Body of pancreas (tissue), 4 donors: ENCODE measurements around the gene PLD6. TPM values are rescaled to one million over a fixed set of nuclear protein-coding genes. Genes with fewer than 3 reads are reported as not detected.

ENCODE experiments used
- ATAC-seq: fragments of 150-250 bp; one replicate; pipeline ENCODE4 v1.9.1; 2016
- DNase-seq, 4 donors: peaks; one replicate each; pipeline ENCODE4 v3.0.0-alpha.2; 2019
- H3K27ac ChIP-seq, 4 donors: fragments of 200-600 bp; sonication (generic); 1 replicate in 3 of 4; 2 replicates in 1 of 4; pipeline versions ENCODE4 v1.5.1 to v1.6.1; 2016 to 2019; ENCODE audit warnings: mild to moderate bottlenecking in 1 of 4, mixed read lengths in 1 of 4, moderate library complexity in 1 of 4
- H3K27me3 ChIP-seq, 2 donors: fragments of 200-600 bp; sonication (generic); one replicate each; pipeline ENCODE4 v1.6.0; 2016; ENCODE audit warnings: mild to moderate bottlenecking in 1 of 2
- H3K36me3 ChIP-seq, 2 donors: fragments of 200-600 bp; sonication (generic); replicated peaks in 1 of 2; 2 replicates each; pipeline ENCODE4 v1.5.1; 2016; ENCODE audit warnings: low read depth in 2 of 2; ENCODE audit not compliant: insufficient read depth in 1 of 2
- H3K4me1 ChIP-seq: fragments of 200-600 bp; sonication (generic); one replicate; pipeline ENCODE4 v1.6.0; 2016
- H3K4me3 ChIP-seq, 2 donors: fragments of 200-600 bp; sonication (generic); 1 replicate in 1 of 2; 2 replicates in 1 of 2; pipeline ENCODE4 v1.5.1; 2016 to 2019
- H3K9me3 ChIP-seq, 3 donors: fragments of 200-600 bp; sonication (generic); 1 replicate in 2 of 3; 2 replicates in 1 of 3; pipeline ENCODE4 v1.5.1; 2016
- CTCF ChIP-seq, 7 experiments: fragments of 450-650 bp in 4 of 7; fragments of 200-600 bp in 3 of 7; sonication (generic) in 3 of 7; IDR thresholded peaks; one replicate each; pipeline ENCODE4 v1.5.1; 2016 to 2019; ENCODE audit warnings: antibody characterized with exemption in 7 of 7
- POLR2A ChIP-seq, 3 donors: fragments of 450-650 bp; IDR thresholded peaks; one replicate each; pipeline ENCODE4 v1.6.1; 2016; ENCODE audit warnings: antibody characterized with exemption in 3 of 3, mild to moderate bottlenecking in 2 of 3
- WGBS, 2 donors: methylation state at CpG; one replicate each; pipeline ENCODE4 v1.1.5; 2017; 5-methylcytosine and 5-hydroxymethylcytosine counted together
- intact Hi-C: fragments of 100-400 bp; cut with DNase I; formaldehyde crosslinking; loops from one replicate; pipeline ENCODE4 v1.15.1; 2023
- total RNA-seq, 2 donors: library from RNA; depleted of rRNA; stranded (reverse); fragments of >200 nt; gene quantifications; one replicate each; pipeline ENCODE4 v1.1.0, GENCODE V29; 2016

PLD6 gene
- total RNA-seq, 2 donors from 2014 or later, result 3.6 to 6.6 TPM

GRCh38 chr17:17156511-17156910, 49.6 kb downstream of the PLD6 start:
- no peaks in the 10 kb centered on the region for H3K27me3 ChIP-seq
- ATAC-seq (no peak), DNase-seq (no peak)
- H3K36me3 ChIP-seq, result peaks cover 0 to 48% of the 10 kb centered on the region in 2 donors
- intact Hi-C loops, result no loop called here
- no peak for TF ChIP-seq POLR2A (IDR thresholded peaks at IDR 0.05)
- no peak for TF ChIP-seq CTCF (IDR thresholded peaks at IDR 0.05)
- 77 to 84% methylated on average over 10 of the region's 10 CpGs for WGBS, 2 donors
- H3K4me1 ChIP-seq, result no peaks in the 10 kb centered on the region
- no peaks in the 10 kb centered on the region for H3K9me3 ChIP-seq
- no peak overlapping the region for H3K4me3 ChIP-seq
- H3K27ac ChIP-seq, result no peak overlapping the region

- no peak for ATAC-seq
- intact Hi-C loops, result no loop called here
- 91 to 100% methylated on average over 1 to 4 of the region's 4 CpGs for WGBS, 2 donors
- DNase-seq, result no peak
- no peaks in the 10 kb centered on the region for H3K9me3 ChIP-seq
- H3K27ac ChIP-seq, result no peak overlapping the region
- H3K4me3 ChIP-seq, result no peak overlapping the region
- H3K36me3 ChIP-seq, result peaks cover 0 to 44% of the 10 kb centered on the region in 2 donors
- no peaks in the 10 kb centered on the region for H3K4me1 ChIP-seq
- no peak for TF ChIP-seq POLR2A (IDR thresholded peaks at IDR 0.05)
- no peak for TF ChIP-seq CTCF (IDR thresholded peaks at IDR 0.05)
- H3K27me3 ChIP-seq, result no peaks in the 10 kb centered on the region
Measured at GRCh38 chr17:17156107-17156506, 50.0 kb downstream of the PLD6 start.

- 81 to 88% methylated on average over 3 of the region's 3 CpGs for WGBS, 2 donors
- Histone ChIP-seq H3K36me3 (peaks cover 0 to 41% of the 10 kb centered on the region in 2 donors), H3K4me3 (no peak overlapping the region), H3K9me3 (no peaks in the 10 kb centered on the region), H3K27me3 (no peaks in the 10 kb centered on the region), H3K27ac (no peak overlapping the region), H3K4me1 (no peaks in the 10 kb centered on the region)
- DNase-seq (no peak), ATAC-seq (no peak)
- intact Hi-C loops, result no loop called here
- TF ChIP-seq CTCF (IDR thresholded peaks at IDR 0.05) (no peak), POLR2A (IDR thresholded peaks at IDR 0.05) (no peak)
Measured at GRCh38 chr17:17155568-17155967, 50.6 kb downstream of the PLD6 start.

- intact Hi-C loops, result no loop called here
- Histone ChIP-seq H3K4me1 (no peaks in the 10 kb centered on the region), H3K4me3 (no peak overlapping the region), H3K9me3 (no peaks in the 10 kb centered on the region), H3K27ac (no peak overlapping the region), H3K36me3 (peaks cover 0 to 35% of the 10 kb centered on the region in 2 donors), H3K27me3 (no peaks in the 10 kb centered on the region)
- ATAC-seq, result no peak
- DNase-seq, result no peak
- WGBS, 2 donors, result 86 to 96% methylated on average over 8 of the region's 8 CpGs
- TF ChIP-seq POLR2A (IDR thresholded peaks at IDR 0.05), result no peak
- no peak for TF ChIP-seq CTCF (IDR thresholded peaks at IDR 0.05)
Measured at GRCh38 chr17:17154981-17155380, 51.2 kb downstream of the PLD6 start.

GRCh38 chr17:17154556-17154955, 51.6 kb downstream of the PLD6 start:
- Histone ChIP-seq H3K9me3 (no peaks in the 10 kb centered on the region), H3K4me3 (no peak overlapping the region), H3K4me1 (no peaks in the 10 kb centered on the region), H3K27ac (no peak overlapping the region), H3K27me3 (no peaks in the 10 kb centered on the region), H3K36me3 (peaks cover 0 to 35% of the 10 kb centered on the region in 2 donors)
- WGBS, 2 donors, result 82 to 83% methylated on average over 5 of the region's 5 CpGs
- TF ChIP-seq CTCF (IDR thresholded peaks at IDR 0.05) (no peak), POLR2A (IDR thresholded peaks at IDR 0.05) (no peak)
- ATAC-seq (no peak), DNase-seq (no peak)
- intact Hi-C loops, result no loop called here
